GM18861 (cell line): Measurements from ENCODE around the gene PKD1L1.

ENCODE experiments used
- ATAC-seq: cut with Tn5 transposase; IDR thresholded peaks from one replicate; pipeline ENCODE4 v1.9.1; 2021; ENCODE audit not compliant: unreplicated experiment

The PKD1L1 gene

GRCh38 chr7:47739891-47740290 lies 208.4 kb downstream of the PKD1L1 start:
- no peak for ATAC-seq

- no peak for ATAC-seq
Observed at GRCh38 chr7:47739301-47739875, 208.9 kb downstream of the PKD1L1 start.

- ATAC-seq, result no peak
Observed at GRCh38 chr7:47738563-47739166, 209.6 kb downstream of the PKD1L1 start.

GRCh38 chr7:47737601-47738000 lies 210.7 kb downstream of the PKD1L1 start:
- ATAC-seq, result no peak

GRCh38 chr7:47735431-47736345 lies 212.6 kb downstream of the PKD1L1 start:
- no peak for ATAC-seq

- ATAC-seq, result no peak
Observed at GRCh38 chr7:47734949-47735291, 213.3 kb downstream of the PKD1L1 start.

- no peak for ATAC-seq
Observed at GRCh38 chr7:47734287-47734948, 213.8 kb downstream of the PKD1L1 start.

GRCh38 chr7:47730142-47730541 lies 218.1 kb downstream of the PKD1L1 start:
- no peak for ATAC-seq

GRCh38 chr7:47726047-47726726 lies 222.1 kb downstream of the PKD1L1 start:
- no peak for ATAC-seq

GRCh38 chr7:47725031-47725780 lies 223.1 kb downstream of the PKD1L1 start:
- no peak for ATAC-seq
